ENCODE data around the gene NVL. TPM values are rescaled to one million over a fixed set of nuclear protein-coding genes. Genes with fewer than 3 reads are reported as not detected.

The NVL gene
- total and polyA plus RNA-seq, 4 donors = 5.3 to 14.0 (median 11.0) TPM

GRCh38 chr1:224234017-224234416 is 96.0 kb downstream of the NVL start:
- Histone ChIP-seq H3K9me3 (ENCODE audit: control insufficient read depth in 4 of 4, low read length in 3 of 4) (no peaks in the 10 kb centered on the region), H3K9ac (ENCODE audit: low read depth in 1 of 2, low read length in 2 of 2) (no peak overlapping the region), H3K27ac (ENCODE audit: low read depth in 1 of 2, low read length in 2 of 2) (no peak overlapping the region), H3K4me1 (ENCODE audit: control insufficient read depth in 4 of 4, insufficient read depth in 4 of 4, low read length in 3 of 4) (no peaks in the 10 kb centered on the region), H3K4me3 (ENCODE audit: low read depth in 1 of 3, low read length in 3 of 3) (no peak overlapping the region), H3K27me3 (ENCODE audit: control insufficient read depth in 4 of 4, insufficient read depth in 4 of 4, low read length in 3 of 4) (no peaks in the 10 kb centered on the region), H3K36me3 (ENCODE audit: control insufficient read depth in 4 of 4, insufficient read depth in 3 of 4, low read depth in 1 of 4, low read length in 3 of 4) (peaks cover 2 to 21% (median 13%) of the 10 kb centered on the region in 4 donors)
- DNase-seq (ENCODE audit: low spot score) = no peak
- TF ChIP-seq FOXA1 (IDR thresholded peaks at IDR 0.05) (no peak), EGR1 (IDR thresholded peaks at IDR 0.05; ENCODE audit: low read depth in 2 of 2) (no peak), CTCF (IDR thresholded peaks at IDR 0.05; ENCODE audit: low read depth, low read length, missing input control) (no peak), MAX (IDR thresholded peaks at IDR 0.05) (no peak), JUND (IDR thresholded peaks at IDR 0.05) (no peak), RXRA (IDR thresholded peaks at IDR 0.05) (no peak), HNF4A (conservative IDR thresholded peaks at IDR 0.05) (no peak)

GRCh38 chr1:224226849-224227502 is 103.0 kb downstream of the NVL start:
- H3K36me3 ChIP-seq (ENCODE audit: control insufficient read depth in 4 of 4, insufficient read depth in 3 of 4, low read depth in 1 of 4, low read length in 3 of 4) = peaks cover 6 to 26% (median 14%) of the 10 kb centered on the region in 4 donors
- no peaks in the 10 kb centered on the region for H3K4me1 ChIP-seq (ENCODE audit: control insufficient read depth in 4 of 4, insufficient read depth in 4 of 4, low read length in 3 of 4)
- no peak overlapping the region for H3K9ac ChIP-seq (ENCODE audit: low read depth in 1 of 2, low read length in 2 of 2)
- no peaks in the 10 kb centered on the region for H3K9me3 ChIP-seq (ENCODE audit: control insufficient read depth in 4 of 4, low read length in 3 of 4)
- no peak overlapping the region for H3K4me3 ChIP-seq (ENCODE audit: low read depth in 1 of 3, low read length in 3 of 3)
- no peak for DNase-seq (ENCODE audit: low spot score)
- 95% methylated on average over 6 of the region's 6 CpGs for WGBS
- TF ChIP-seq HNF4A (conservative IDR thresholded peaks at IDR 0.05) = no peak
- TF ChIP-seq RAD21 (IDR thresholded peaks at IDR 0.05) = no peak
- TF ChIP-seq FOXA1 (IDR thresholded peaks at IDR 0.05) = no peak
- no peak for TF ChIP-seq SP1 (IDR thresholded peaks at IDR 0.05)
- no peak for TF ChIP-seq JUND (IDR thresholded peaks at IDR 0.05)
- TF ChIP-seq TAF1 (conservative IDR thresholded peaks at IDR 0.05) = no peak
- TF ChIP-seq FOXA2 (IDR thresholded peaks at IDR 0.05) = no peak
- no peak for TF ChIP-seq EGR1 (IDR thresholded peaks at IDR 0.05; ENCODE audit: low read depth in 2 of 2)
- TF ChIP-seq CTCF (IDR thresholded peaks at IDR 0.05; ENCODE audit: low read depth, low read length, missing input control) = no peak
- TF ChIP-seq RXRA (IDR thresholded peaks at IDR 0.05) = no peak
- no peak for TF ChIP-seq NR2F2 (IDR thresholded peaks at IDR 0.05)
- no peak for TF ChIP-seq ATF3 (IDR thresholded peaks at IDR 0.05)
- TF ChIP-seq MAX (IDR thresholded peaks at IDR 0.05) = no peak
- TF ChIP-seq REST (IDR thresholded peaks at IDR 0.05) = no peak
- no peak for TF ChIP-seq YY1 (IDR thresholded peaks at IDR 0.05)
- no peak for TF ChIP-seq HNF4G (IDR thresholded peaks at IDR 0.05)
- TF ChIP-seq GABPA (IDR thresholded peaks at IDR 0.05 in 1 of 2, conservative IDR thresholded peaks at IDR 0.05 in 1 of 2) = no peak
- H3K27me3 ChIP-seq (ENCODE audit: control insufficient read depth in 4 of 4, insufficient read depth in 4 of 4, low read length in 3 of 4) = no peaks in the 10 kb centered on the region
- no peak overlapping the region for H3K27ac ChIP-seq (ENCODE audit: low read depth in 1 of 2, low read length in 2 of 2)
